SK-N-SH treated with all-trans-retinoic acid at 6 μM for 48 hours (cell line): ENCODE results near the gene RNF10.

ENCODE experiments used
- CSDC2 ChIP-seq: fragments of 250-450 bp; sonication (Bioruptor Pico); IDR thresholded peaks from 2 replicates; pipeline ENCODE4 v1.5.0; 2020; ENCODE audit warnings: mild to moderate bottlenecking, moderate library complexity
- PATZ1 ChIP-seq: fragments of 250-450 bp; sonication (Bioruptor Pico); IDR thresholded peaks from 2 replicates; pipeline ENCODE4 v1.8.0; 2020; ENCODE audit warnings: mild to moderate bottlenecking, moderate library complexity, borderline replicate concordance
- RARB ChIP-seq: fragments of 250-450 bp; sonication (Bioruptor Pico); IDR thresholded peaks from 2 replicates; pipeline ENCODE4 v1.8.0; 2021; ENCODE audit warnings: mild to moderate bottlenecking, moderate library complexity
- TSHZ2 ChIP-seq: fragments of 250-450 bp; sonication (Bioruptor Pico); IDR thresholded peaks from 2 replicates; pipeline ENCODE4 v1.5.0; 2020; ENCODE audit warnings: mild to moderate bottlenecking, moderate library complexity
- ZC3H10 ChIP-seq: fragments of 250-450 bp; sonication (Bioruptor Pico); IDR thresholded peaks from 2 replicates; pipeline ENCODE4 v1.5.1; 2021; ENCODE audit warnings: mild to moderate bottlenecking, moderate library complexity
- ZFP3 ChIP-seq: fragments of 250-450 bp; sonication (Bioruptor Pico); IDR thresholded peaks from 2 replicates; pipeline ENCODE4 v1.5.0; 2020; ENCODE audit warnings: mild to moderate bottlenecking, moderate library complexity
- ZFP30 ChIP-seq: fragments of 450-650 bp; formaldehyde crosslinking; IDR thresholded peaks from 2 replicates; pipeline ENCODE4 v1.5.0; 2022; ENCODE audit warnings: mild to moderate bottlenecking, moderate library complexity
- ZNF70 ChIP-seq: fragments of 450-650 bp; formaldehyde crosslinking; IDR thresholded peaks from 2 replicates; pipeline ENCODE4 v1.5.0; 2020; ENCODE audit warnings: mild to moderate bottlenecking, moderate library complexity

- no peak for TF ChIP-seq ZFP3 (CRISPR knock-in tag)
- TF ChIP-seq PATZ1 (CRISPR knock-in tag): no peak
- no peak for TF ChIP-seq ZC3H10 (CRISPR knock-in tag)
- no peak for TF ChIP-seq RARB (CRISPR knock-in tag)
- no peak for TF ChIP-seq TSHZ2
- no peak for TF ChIP-seq CSDC2 (CRISPR knock-in tag)
- TF ChIP-seq ZNF70: no peak
- no peak for TF ChIP-seq ZFP30 (CRISPR knock-in tag)
These were observed 2.1 kb downstream of the RNF10 start for GRCh38 chr12:120536064-120536791.
